OCI-LY3 (cell line): Measurements from ENCODE around the gene SPIN2B.

Experiments
- H2AFZ ChIP-seq: fragments of 200-600, 300-600 bp; shearing (Covaris generic); 2 replicates; pipeline ENCODE4 v1.6.0; 2014; ENCODE audit warnings: antibody characterized with exemption, low read depth, low read length
- H3K27ac ChIP-seq: fragments of 200-600, 300-600 bp; sonication (generic); 2 replicates; pipeline ENCODE4 v1.5.1; 2014; ENCODE audit warnings: mild to moderate bottlenecking, low read length, moderate library complexity, mixed read lengths
- H3K27me3 ChIP-seq: fragments of 200-600, 300-600 bp; sonication (generic); 2 replicates; pipeline ENCODE4 v1.6.1; 2014; ENCODE audit warnings: low read depth, low read length, mixed read lengths
- H3K36me3 ChIP-seq: fragments of 200-600, 300-600 bp; sonication (generic); replicated peaks from 2 replicates; pipeline ENCODE3; 2014; ENCODE audit warnings: low read depth, low read length, mixed read lengths
- H3K4me1 ChIP-seq: fragments of 300-600, 200-600 bp; sonication (generic); 2 replicates; pipeline ENCODE4 v1.6.1; 2014; ENCODE audit warnings: low read length, mixed read lengths
- H3K4me2 ChIP-seq: fragments of 200-600, 300-600 bp; sonication (generic); 2 replicates; pipeline ENCODE4 v1.6.1; 2014; ENCODE audit warnings: low read length, mixed read lengths
- H3K4me3 ChIP-seq: fragments of 300-600, 200-600 bp; sonication (generic); 2 replicates; pipeline ENCODE4 v1.5.1; 2014; ENCODE audit warnings: antibody characterized with exemption, mild to moderate bottlenecking, low read length, moderate library complexity
- H3K79me2 ChIP-seq: fragments of 300-600, 200-600 bp; shearing (Covaris generic); 2 replicates; pipeline ENCODE4 v1.6.1; 2014; ENCODE audit warnings: mild to moderate bottlenecking, low read length, mixed read lengths
- H3K9ac ChIP-seq: fragments of 300-600, 200-600 bp; shearing (Covaris generic); 2 replicates; pipeline ENCODE4 v1.6.0; 2014; ENCODE audit warnings: mild to moderate bottlenecking, low read length, moderate library complexity
- H3K9me3 ChIP-seq: fragments of 200-600, 300-600 bp; shearing (Covaris generic); 2 replicates; pipeline ENCODE4 v1.6.1; 2014; ENCODE audit warnings: low read length, mixed read lengths; ENCODE audit not compliant: insufficient read depth
- H4K20me1 ChIP-seq: fragments of 200-600, 300-600 bp; sonication (generic); 2 replicates; pipeline ENCODE4 v1.6.1; 2016; ENCODE audit warnings: low read length, mixed read lengths; ENCODE audit not compliant: insufficient read depth
- CTCF ChIP-seq: fragments of 200-600, 300-600 bp; sonication (generic); IDR thresholded peaks from 2 replicates; pipeline ENCODE4 v1.5.1; 2014; ENCODE audit warnings: antibody characterized with exemption, low read length, low read depth
- EZH2phosphoT487 ChIP-seq: fragments of 200-600 bp; shearing (Covaris generic); IDR thresholded peaks from 2 replicates; pipeline ENCODE4 v1.6.1; 2018; ENCODE audit warnings: antibody characterized with exemption, mixed run types, low read depth

SPIN2B gene

GRCh38 chrX:57083143-57083542 lies 38.2 kb downstream of the SPIN2B start:
- Histone ChIP-seq H3K27me3 (no peaks in the 10 kb centered on the region), H3K4me2 (no peak overlapping the region), H3K9me3 (no peaks in the 10 kb centered on the region), H3K27ac (no peak overlapping the region), H2AFZ (no peak overlapping the region), H4K20me1 (no peaks in the 10 kb centered on the region), H3K36me3 (no peaks in the 10 kb centered on the region), H3K79me2 (no peaks in the 10 kb centered on the region), H3K4me1 (no peaks in the 10 kb centered on the region), H3K4me3 (no peak overlapping the region), H3K9ac (no peak overlapping the region)
- TF ChIP-seq EZH2phosphoT487 = no peak
- no peak for TF ChIP-seq CTCF

GRCh38 chrX:57074458-57074857 lies 46.9 kb downstream of the SPIN2B start:
- H3K9ac ChIP-seq = no peak overlapping the region
- no peaks in the 10 kb centered on the region for H3K9me3 ChIP-seq
- no peak overlapping the region for H3K4me3 ChIP-seq
- H3K36me3 ChIP-seq = no peaks in the 10 kb centered on the region
- H3K27me3 ChIP-seq = no peaks in the 10 kb centered on the region
- H3K4me2 ChIP-seq = no peak overlapping the region
- no peak overlapping the region for H2AFZ ChIP-seq
- no peaks in the 10 kb centered on the region for H3K79me2 ChIP-seq
- H3K4me1 ChIP-seq = no peaks in the 10 kb centered on the region
- TF ChIP-seq CTCF (no peak), EZH2phosphoT487 (no peak)
- H4K20me1 ChIP-seq = no peaks in the 10 kb centered on the region
- H3K27ac ChIP-seq = no peak overlapping the region

- no peak overlapping the region for H3K4me2 ChIP-seq
- H2AFZ ChIP-seq = no peak overlapping the region
- no peak overlapping the region for H3K9ac ChIP-seq
- H4K20me1 ChIP-seq = no peaks in the 10 kb centered on the region
- no peaks in the 10 kb centered on the region for H3K79me2 ChIP-seq
- no peaks in the 10 kb centered on the region for H3K4me1 ChIP-seq
- H3K4me3 ChIP-seq = no peak overlapping the region
- H3K27ac ChIP-seq = no peak overlapping the region
- TF ChIP-seq CTCF (no peak), EZH2phosphoT487 (no peak)
- H3K27me3 ChIP-seq = no peaks in the 10 kb centered on the region
- no peaks in the 10 kb centered on the region for H3K36me3 ChIP-seq
- no peaks in the 10 kb centered on the region for H3K9me3 ChIP-seq
These were observed 51.0 kb downstream of the SPIN2B start for GRCh38 chrX:57070185-57070984.
